ENCODE results near the gene LAMB2.

- TF ChIP-seq, protein P1, sequence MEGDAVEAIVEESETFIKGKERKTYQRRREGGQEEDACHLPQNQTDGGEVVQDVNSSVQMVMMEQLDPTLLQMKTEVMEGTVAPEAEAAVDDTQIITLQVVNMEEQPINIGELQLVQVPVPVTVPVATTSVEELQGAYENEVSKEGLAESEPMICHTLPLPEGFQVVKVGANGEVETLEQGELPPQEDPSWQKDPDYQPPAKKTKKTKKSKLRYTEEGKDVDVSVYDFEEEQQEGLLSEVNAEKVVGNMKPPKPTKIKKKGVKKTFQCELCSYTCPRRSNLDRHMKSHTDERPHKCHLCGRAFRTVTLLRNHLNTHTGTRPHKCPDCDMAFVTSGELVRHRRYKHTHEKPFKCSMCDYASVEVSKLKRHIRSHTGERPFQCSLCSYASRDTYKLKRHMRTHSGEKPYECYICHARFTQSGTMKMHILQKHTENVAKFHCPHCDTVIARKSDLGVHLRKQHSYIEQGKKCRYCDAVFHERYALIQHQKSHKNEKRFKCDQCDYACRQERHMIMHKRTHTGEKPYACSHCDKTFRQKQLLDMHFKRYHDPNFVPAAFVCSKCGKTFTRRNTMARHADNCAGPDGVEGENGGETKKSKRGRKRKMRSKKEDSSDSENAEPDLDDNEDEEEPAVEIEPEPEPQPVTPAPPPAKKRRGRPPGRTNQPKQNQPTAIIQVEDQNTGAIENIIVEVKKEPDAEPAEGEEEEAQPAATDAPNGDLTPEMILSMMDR (IDR thresholded peaks at IDR 0.05; ENCODE audit: low read depth, low read length): no peak
- TF ChIP-seq EZH2phosphoT487 (IDR thresholded peaks at IDR 0.05; ENCODE audit: low read depth): no peak
Measured at GRCh38 chr3:49153349-49153912, 20.6 kb upstream of the LAMB2 start.

Measured in OCI-LY3 (cell line).